Ishikawa (cell line): ENCODE data around the gene CCDC88C.

Experiments
- CEBPB ChIP-seq: IDR thresholded peaks from 2 replicates; pipeline ENCODE4 v1.6.1; 2012
- CREB1 ChIP-seq: IDR thresholded peaks from 2 replicates; pipeline ENCODE4 v1.6.1; 2012; ENCODE audit warnings: low read depth
- EP300 ChIP-seq: IDR thresholded peaks from 2 replicates; pipeline ENCODE4 v1.6.1; 2012; ENCODE audit warnings: borderline replicate concordance
- NFIC ChIP-seq: IDR thresholded peaks from 2 replicates; pipeline ENCODE4 v1.6.1; 2012
- TAF1 ChIP-seq: IDR thresholded peaks from 2 replicates; pipeline ENCODE4 v1.6.1; 2012; ENCODE audit warnings: low read depth, mild to moderate bottlenecking
- TEAD4 ChIP-seq: IDR thresholded peaks from 2 replicates; pipeline ENCODE4 v1.6.1; 2012
- YY1 ChIP-seq: IDR thresholded peaks from 2 replicates; pipeline ENCODE4 v1.6.1; 2012; ENCODE audit warnings: low read depth
- TF ChIP-seq, protein P1 (sequence below): IDR thresholded peaks from 2 replicates; pipeline ENCODE4 v1.6.1; 2012

DNA sequence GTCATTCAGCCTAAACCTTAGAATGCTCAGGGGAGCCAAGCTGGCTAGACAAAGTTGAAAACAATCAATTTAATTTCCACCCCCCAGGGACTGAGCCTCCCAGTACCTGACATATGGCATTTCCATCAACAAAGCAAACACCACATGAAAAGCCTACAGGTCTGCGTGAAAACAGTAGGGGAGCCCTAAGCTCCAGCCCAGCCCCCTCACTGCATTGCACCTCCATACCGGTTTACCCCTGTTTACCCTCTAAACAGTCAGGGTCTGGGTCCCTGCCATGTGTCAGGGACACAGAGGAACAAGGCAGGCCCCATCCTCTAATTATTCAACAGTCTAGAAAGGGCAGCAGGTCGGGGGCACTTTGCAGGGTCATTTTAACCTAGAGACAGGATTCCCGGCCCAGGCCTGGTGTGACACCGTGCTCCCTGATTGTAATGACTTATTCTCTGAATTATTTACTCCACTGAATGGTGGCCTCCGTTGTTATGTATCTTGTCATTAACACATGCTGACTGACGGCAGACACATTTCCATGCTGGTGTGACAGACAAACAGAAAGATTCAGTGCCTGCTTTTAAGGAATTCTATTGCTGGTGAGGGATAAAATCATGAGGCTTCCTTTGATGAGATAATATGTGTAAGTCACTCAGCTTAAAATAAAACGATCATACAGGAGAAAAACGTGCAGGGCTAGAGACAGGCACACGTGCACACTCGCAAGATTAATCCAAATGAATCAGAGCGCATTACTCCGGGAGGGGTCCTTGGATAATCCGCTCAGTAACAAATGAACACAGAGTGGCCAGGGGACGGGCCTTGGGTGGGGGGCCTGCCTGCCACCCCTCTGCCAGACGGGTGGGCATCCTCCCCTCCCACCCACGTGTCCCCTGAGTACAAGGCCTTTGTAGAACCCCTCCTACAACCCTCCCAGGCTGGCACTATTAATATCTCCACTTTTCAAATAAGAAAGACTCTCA is 23.2 kb downstream of the CCDC88C start:
- TF ChIP-seq EP300 (no peak), NFIC (no peak), CEBPB (no peak), TEAD4 (no peak), CREB1 (no peak), TAF1 (no peak), YY1 (no peak)
- TF ChIP-seq, protein P1, sequence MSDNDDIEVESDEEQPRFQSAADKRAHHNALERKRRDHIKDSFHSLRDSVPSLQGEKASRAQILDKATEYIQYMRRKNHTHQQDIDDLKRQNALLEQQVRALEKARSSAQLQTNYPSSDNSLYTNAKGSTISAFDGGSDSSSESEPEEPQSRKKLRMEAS, result no peak
